Upper lobe of right lung (tissue), 1 donor: Measurements from ENCODE around the gene CA10. TPM values are rescaled to one million over a fixed set of nuclear protein-coding genes. Genes with fewer than 3 reads are reported as not detected.

Source experiments
- ATAC-seq: fragments of 200-7000 bp; cut with Tn5 transposase; one replicate; pipeline ENCODE4 v1.9.1; 2020; ENCODE audit warnings: mild to moderate bottlenecking, moderate library complexity
- DNase-seq: peaks from one replicate; pipeline ENCODE4 v3.0.0-alpha.2; 2020
- H3K27ac ChIP-seq: fragments of 200-600 bp; one replicate; pipeline ENCODE4 v1.8.0; 2022
- H3K27me3 ChIP-seq: fragments of 200-600 bp; one replicate; pipeline ENCODE4 v1.8.0; 2022; ENCODE audit warnings: mild to moderate bottlenecking
- H3K36me3 ChIP-seq: fragments of 200-600 bp; one replicate; pipeline ENCODE4 v1.8.0; 2022
- H3K4me1 ChIP-seq: fragments of 200-600 bp; one replicate; pipeline ENCODE4 v1.8.0; 2022
- H3K4me3 ChIP-seq: fragments of 200-600 bp; one replicate; pipeline ENCODE4 v1.8.0; 2022; ENCODE audit warnings: mild to moderate bottlenecking
- H3K9me3 ChIP-seq: fragments of 200-600 bp; one replicate; pipeline ENCODE4 v1.8.0; 2022
- intact Hi-C: fragments of 100-400 bp; cut with DNase I; formaldehyde crosslinking; loops from one replicate; pipeline ENCODE4 v1.11.0; 2022
- total RNA-seq: library from RNA; stranded (reverse); fragmentation: NEBNext Ultra II Directional; extraction: Animal tissue kit (Norgen Biotek cat#: 25700); gene quantifications from one replicate; pipeline ENCODE4 v1.2.1, GENCODE V29; 2021
- TF ChIP-seq, protein P1 (sequence below): fragments of 200-600 bp; IDR thresholded peaks from one replicate; pipeline ENCODE4 v1.8.0; 2022; ENCODE audit warnings: antibody characterized with exemption
- donor health status: DM: no; HTN: yes; CAD: no; lungs with severe emphysema.

Gene CA10
- total RNA-seq, 1 donor from 2014 or later: not detected

GRCh38 chr17:51951741-51952140, 206.8 kb downstream of the CA10 start:
- no peaks in the 10 kb centered on the region for H3K36me3 ChIP-seq
- no peak overlapping the region for H3K27ac ChIP-seq
- DNase-seq (no peak), ATAC-seq (no peak)
- no peaks in the 10 kb centered on the region for H3K9me3 ChIP-seq
- H3K27me3 ChIP-seq: no peaks in the 10 kb centered on the region
- TF ChIP-seq, protein P1, sequence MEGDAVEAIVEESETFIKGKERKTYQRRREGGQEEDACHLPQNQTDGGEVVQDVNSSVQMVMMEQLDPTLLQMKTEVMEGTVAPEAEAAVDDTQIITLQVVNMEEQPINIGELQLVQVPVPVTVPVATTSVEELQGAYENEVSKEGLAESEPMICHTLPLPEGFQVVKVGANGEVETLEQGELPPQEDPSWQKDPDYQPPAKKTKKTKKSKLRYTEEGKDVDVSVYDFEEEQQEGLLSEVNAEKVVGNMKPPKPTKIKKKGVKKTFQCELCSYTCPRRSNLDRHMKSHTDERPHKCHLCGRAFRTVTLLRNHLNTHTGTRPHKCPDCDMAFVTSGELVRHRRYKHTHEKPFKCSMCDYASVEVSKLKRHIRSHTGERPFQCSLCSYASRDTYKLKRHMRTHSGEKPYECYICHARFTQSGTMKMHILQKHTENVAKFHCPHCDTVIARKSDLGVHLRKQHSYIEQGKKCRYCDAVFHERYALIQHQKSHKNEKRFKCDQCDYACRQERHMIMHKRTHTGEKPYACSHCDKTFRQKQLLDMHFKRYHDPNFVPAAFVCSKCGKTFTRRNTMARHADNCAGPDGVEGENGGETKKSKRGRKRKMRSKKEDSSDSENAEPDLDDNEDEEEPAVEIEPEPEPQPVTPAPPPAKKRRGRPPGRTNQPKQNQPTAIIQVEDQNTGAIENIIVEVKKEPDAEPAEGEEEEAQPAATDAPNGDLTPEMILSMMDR: no peak
- H3K4me1 ChIP-seq: no peaks in the 10 kb centered on the region
- H3K4me3 ChIP-seq: no peak overlapping the region
- intact Hi-C loops: no loop called here

DNA sequence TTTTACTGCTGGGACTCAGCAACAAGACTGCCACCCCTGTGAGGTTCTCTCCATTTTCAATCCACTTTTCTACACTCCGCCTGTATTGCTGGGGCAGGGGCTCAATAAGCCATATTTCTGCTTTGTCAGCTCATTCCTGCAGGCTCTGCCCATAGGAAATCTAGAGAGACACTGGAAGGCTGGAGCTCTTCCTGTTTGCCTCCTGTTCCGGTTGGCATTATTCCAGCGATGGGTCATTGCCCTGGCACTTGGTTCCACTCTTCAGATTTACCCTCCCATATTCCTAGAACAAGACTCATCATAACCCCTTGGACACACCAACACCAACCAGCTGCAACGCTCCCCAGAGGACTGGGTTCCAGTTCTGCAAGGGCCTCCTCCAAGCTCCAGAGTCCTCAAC, 210.4 kb downstream of the CA10 start:
- H3K4me3 ChIP-seq: no peak overlapping the region
- no peak overlapping the region for H3K27ac ChIP-seq
- H3K9me3 ChIP-seq: no peaks in the 10 kb centered on the region
- no peak for ATAC-seq
- no peaks in the 10 kb centered on the region for H3K27me3 ChIP-seq
- H3K36me3 ChIP-seq: no peaks in the 10 kb centered on the region
- TF ChIP-seq, protein P1: no peak
- H3K4me1 ChIP-seq: no peaks in the 10 kb centered on the region
- no peak for DNase-seq
- intact Hi-C loops: no loop called here

DNA sequence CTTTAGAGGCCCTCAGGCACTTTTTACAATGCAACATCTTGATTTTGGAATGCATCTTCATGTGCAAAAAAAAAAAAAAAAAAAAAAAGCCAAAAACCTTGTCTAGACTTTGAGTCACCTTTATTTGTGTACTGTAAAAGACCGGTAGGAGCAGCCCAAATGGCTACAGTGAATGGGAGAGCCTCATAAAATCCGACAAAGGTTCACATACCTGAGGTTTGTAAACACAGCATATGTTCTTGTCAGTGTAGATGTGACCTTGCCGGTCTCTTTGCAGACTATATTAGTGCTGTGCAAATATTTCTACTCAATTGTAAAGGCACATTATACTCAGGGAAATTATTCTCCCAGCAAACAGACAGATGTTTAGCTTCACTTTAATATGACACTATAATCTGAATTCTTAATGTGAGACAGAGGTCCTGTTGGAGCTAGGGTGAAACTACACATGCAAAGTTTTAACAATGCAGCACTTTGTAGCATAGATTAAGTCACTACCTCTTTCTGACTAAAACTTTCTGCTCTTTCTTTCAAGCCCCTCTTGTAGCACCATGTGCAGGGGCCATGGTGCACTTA, 211.3 kb downstream of the CA10 start:
- TF ChIP-seq, protein P1: no peak
- Histone ChIP-seq H3K36me3 (no peaks in the 10 kb centered on the region), H3K4me1 (no peaks in the 10 kb centered on the region), H3K9me3 (no peaks in the 10 kb centered on the region), H3K27me3 (no peaks in the 10 kb centered on the region), H3K27ac (no peak overlapping the region), H3K4me3 (no peak overlapping the region)
- intact Hi-C loops: no loop called here
- ATAC-seq: no peak
- no peak for DNase-seq

DNA sequence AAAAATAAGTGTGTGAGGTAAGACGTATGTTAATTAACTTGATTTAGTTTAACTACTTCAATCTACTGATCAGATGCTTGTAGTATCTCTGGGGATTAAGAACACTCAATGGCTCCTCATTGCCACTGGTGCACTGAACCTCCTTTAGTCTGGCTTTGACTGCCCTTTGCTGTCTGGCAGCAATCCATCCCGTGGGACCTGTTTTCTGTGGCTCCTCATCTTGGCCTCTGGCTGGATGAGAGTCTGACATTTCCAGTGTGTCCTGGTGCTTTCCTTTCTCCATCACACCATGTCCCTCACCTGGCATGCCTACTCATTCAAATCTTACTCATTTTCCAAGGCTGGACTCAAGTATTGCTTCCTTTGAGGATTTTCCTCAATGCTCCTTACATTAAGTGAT, 212.2 kb downstream of the CA10 start:
- no peak for DNase-seq
- Histone ChIP-seq H3K27ac (no peak overlapping the region), H3K4me1 (no peaks in the 10 kb centered on the region), H3K9me3 (no peaks in the 10 kb centered on the region), H3K27me3 (no peaks in the 10 kb centered on the region), H3K36me3 (no peaks in the 10 kb centered on the region), H3K4me3 (no peak overlapping the region)
- TF ChIP-seq, protein P1: no peak
- no peak for ATAC-seq
- intact Hi-C loops: no loop called here

GRCh38 chr17:51941272-51941671, 217.2 kb downstream of the CA10 start:
- H3K4me1 ChIP-seq: no peaks in the 10 kb centered on the region
- DNase-seq: no peak
- H3K27ac ChIP-seq: no peak overlapping the region
- H3K9me3 ChIP-seq: no peaks in the 10 kb centered on the region
- TF ChIP-seq, protein P1: no peak
- no peaks in the 10 kb centered on the region for H3K27me3 ChIP-seq
- H3K36me3 ChIP-seq: no peaks in the 10 kb centered on the region
- intact Hi-C loops: no loop called here
- no peak overlapping the region for H3K4me3 ChIP-seq
- ATAC-seq: no peak

GRCh38 chr17:51937264-51937663, 221.2 kb downstream of the CA10 start:
- H3K36me3 ChIP-seq: no peaks in the 10 kb centered on the region
- no peaks in the 10 kb centered on the region for H3K9me3 ChIP-seq
- ATAC-seq (no peak), DNase-seq (no peak)
- H3K27me3 ChIP-seq: no peaks in the 10 kb centered on the region
- no peaks in the 10 kb centered on the region for H3K4me1 ChIP-seq
- intact Hi-C loops: no loop called here
- TF ChIP-seq, protein P1: no peak
- H3K27ac ChIP-seq: no peak overlapping the region
- H3K4me3 ChIP-seq: no peak overlapping the region
